ENCODE results near the gene KRTAP12-4. TPM values are rescaled to one million over a fixed set of nuclear protein-coding genes. Genes with fewer than 3 reads are reported as not detected.
"Not testable (repeated sequence)": the region's sequence is repeated elsewhere in the genome, so short reads cannot be mapped to it uniquely, and the experiment has no call there.

Gene KRTAP12-4
- total RNA-seq, 2 experiments from 2014 or later = not detected

DNA sequence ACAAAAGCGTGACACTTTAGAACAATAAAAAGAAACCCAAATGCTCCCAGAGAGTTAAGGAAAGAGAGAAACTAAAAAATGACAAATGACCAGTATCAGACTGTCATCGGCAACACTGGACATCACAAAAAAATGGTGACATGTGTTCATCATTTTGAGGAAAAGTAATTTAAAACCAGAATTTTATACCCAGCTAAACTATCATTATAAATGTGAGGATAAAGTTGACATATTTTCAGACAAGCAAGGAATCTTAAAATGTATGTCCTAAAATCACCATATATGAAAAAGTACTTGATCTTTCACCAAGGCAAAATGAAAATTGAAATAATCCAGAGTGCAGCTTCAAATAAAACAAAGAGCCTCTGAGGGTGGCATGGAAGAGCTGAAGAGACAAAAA is 9.6 kb downstream of the KRTAP12-4 start:
- Mint-ChIP-seq H3K36me3 (ENCODE audit: low read depth) (peaks cover 20% of the 10 kb centered on the region), H3K9me3 (peaks cover 42% of the 10 kb centered on the region), H3K4me1 (no peaks in the 10 kb centered on the region), H3K27me3 (peaks cover 10% of the 10 kb centered on the region), H3K4me3 (no peak overlapping the region), H3K27ac (no peak overlapping the region)
- ChIA-PET POLR2A (interaction anchor here (1.5 kb wide), 1 partner anchor 12 kb away, joined by 3 read pairs; the partner anchor contains the start of gene KRTAP12-3), CTCF (interaction anchor here (1.0 kb wide), 1 partner anchor 10 kb away, joined by 3 read pairs; the partner anchor contains the start of gene KRTAP12-4)
- no peak for DNase-seq

DNA sequence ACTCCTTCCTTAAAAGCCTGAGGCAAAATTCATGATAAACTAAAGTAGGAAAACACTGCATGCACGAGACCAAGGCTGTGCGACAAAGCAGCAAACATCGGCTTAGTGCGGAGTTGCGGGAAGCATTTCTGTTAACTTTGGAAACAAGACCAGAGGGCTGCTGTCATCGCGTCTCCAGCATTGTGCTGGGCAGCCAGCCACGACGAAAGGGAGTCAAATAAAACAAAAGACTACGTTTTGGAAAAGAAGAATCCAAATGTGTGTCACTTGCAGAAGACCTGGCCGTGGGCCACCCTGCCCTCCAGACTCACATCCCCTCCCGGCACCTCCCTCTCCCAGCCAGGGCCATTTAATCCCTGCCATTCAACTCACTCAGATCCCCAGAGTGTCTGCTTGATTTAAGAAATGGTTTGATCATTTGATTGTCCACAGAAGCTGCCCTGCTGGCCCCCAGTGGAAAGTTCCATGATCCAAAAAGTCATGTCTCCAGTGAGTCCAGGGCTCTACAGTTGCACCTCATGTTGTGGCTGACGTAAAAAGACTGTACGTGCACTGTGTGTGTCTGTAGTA is 10.6 kb downstream of the KRTAP12-4 start:
- peaks cover 10% of the 10 kb centered on the region for H3K27me3 Mint-ChIP-seq
- H3K27ac Mint-ChIP-seq = no peak overlapping the region
- no peak overlapping the region for H3K4me3 Mint-ChIP-seq

DNA sequence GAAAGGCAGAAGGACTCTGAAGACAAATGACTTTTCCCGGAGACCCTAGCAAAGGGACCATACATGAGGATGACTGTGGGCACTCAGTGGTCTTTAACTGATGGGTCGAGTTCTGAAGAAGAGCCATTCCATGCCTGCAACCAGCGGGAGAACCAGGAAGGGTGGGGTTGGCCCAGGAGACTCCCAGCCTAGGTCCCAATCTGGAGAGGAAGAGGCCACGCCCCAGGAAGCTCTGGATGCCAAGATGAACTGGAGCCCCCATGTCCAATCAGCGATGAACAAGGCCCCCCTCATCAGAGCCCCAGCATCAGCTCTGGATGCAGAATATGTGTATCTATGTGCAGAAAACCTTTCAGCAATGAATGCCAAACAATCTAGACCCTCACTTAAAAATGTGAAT is 13.7 kb downstream of the KRTAP12-4 start:
- no peak overlapping the region for H3K27ac Mint-ChIP-seq
- POLR2A ChIA-PET = no interaction called here
- H3K4me3 Mint-ChIP-seq = no peak overlapping the region
- CTCF ChIA-PET = no interaction called here
- peaks cover 39% of the 10 kb centered on the region for H3K9me3 Mint-ChIP-seq
- H3K4me1 Mint-ChIP-seq = no peaks in the 10 kb centered on the region
- DNase-seq = no peak
- H3K27me3 Mint-ChIP-seq = peaks cover 11% of the 10 kb centered on the region
- H3K36me3 Mint-ChIP-seq (ENCODE audit: low read depth) = peaks cover 20% of the 10 kb centered on the region

More for the DNA sequence above, 10.6 kb downstream of the KRTAP12-4 start:
- peaks cover 42% of the 10 kb centered on the region for H3K9me3 Mint-ChIP-seq
- CTCF ChIA-PET = no interaction called here
- POLR2A ChIA-PET = no interaction called here
- H3K36me3 Mint-ChIP-seq (ENCODE audit: low read depth) = peaks cover 20% of the 10 kb centered on the region
- no peaks in the 10 kb centered on the region for H3K4me1 Mint-ChIP-seq
- DNase-seq = no peak

DNA sequence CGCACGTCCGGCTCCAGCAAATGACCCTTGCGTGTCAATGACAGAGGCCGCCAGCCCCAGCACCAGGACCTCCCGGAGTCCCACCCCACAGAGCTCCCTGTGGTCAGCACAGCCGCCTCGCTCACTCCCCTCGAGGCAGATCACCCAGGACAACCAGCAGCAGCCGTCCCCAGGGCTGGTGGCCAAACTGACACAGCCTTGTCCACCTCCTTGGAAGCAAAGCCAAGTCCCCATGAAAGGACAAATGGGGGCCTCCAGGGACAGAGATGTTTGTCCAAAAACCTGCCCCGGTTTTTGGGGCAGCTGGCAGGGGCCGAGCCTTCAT is 15.2 kb downstream of the KRTAP12-4 start:
- Mint-ChIP-seq H3K4me3 (no peak overlapping the region), H3K9me3 (peaks cover 35% of the 10 kb centered on the region), H3K36me3 (ENCODE audit: low read depth) (peaks cover 12% of the 10 kb centered on the region), H3K27ac (peak overlapping the region; percentile 24), H3K4me1 (no peaks in the 10 kb centered on the region), H3K27me3 (peaks cover 14% of the 10 kb centered on the region)
- CTCF ChIA-PET = no interaction called here
- DNase-seq = no peak
- POLR2A ChIA-PET = no interaction called here

DNA sequence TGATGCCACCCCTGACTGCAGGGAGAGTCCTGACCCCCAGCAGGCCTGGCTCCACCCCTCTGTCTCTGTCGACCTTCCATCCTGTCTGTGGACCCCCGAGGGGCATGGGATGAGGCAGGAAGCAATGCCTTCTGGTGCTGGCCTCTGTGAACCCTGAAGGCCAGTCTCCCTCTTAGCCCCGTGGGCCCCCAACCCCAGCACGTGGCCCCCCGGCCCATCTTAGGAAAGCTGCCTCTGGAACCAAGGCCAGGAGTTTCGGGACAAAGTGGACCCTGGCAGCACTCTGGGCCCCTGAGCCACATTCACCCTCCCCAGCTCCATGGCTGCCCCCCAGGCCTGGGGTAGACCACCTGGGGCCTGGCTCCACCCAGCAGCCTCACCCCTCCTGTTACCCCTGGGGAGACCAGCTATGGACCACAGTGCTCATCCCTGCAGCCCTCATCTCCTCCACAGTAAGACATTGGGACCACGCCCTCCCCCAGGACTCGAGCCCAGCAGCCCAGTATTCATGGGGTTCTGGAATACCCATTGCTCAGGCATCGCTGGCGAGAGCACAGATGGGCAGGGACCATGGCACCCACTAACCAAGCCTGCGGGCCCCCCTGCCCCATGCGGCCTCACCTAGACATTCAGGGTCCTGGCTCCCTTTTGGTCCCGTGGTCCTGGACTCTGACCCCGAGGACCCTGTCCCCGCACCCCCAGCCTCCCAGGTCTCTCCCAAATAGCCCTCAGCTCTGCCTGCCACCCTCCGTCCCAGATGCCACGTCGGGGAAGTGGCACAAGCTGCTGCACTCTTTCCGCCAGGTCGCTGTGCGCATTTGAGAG is 15.7 kb downstream of the KRTAP12-4 start:
- peaks cover 32% of the 10 kb centered on the region for H3K9me3 Mint-ChIP-seq
- H3K36me3 Mint-ChIP-seq (ENCODE audit: low read depth); POLR2A ChIA-PET; H3K4me3 Mint-ChIP-seq; H3K4me1 Mint-ChIP-seq; DNase-seq; CTCF ChIA-PET: not testable (repeated sequence)
- H3K27ac Mint-ChIP-seq = peak overlapping the region; percentile 24
- peaks cover 14% of the 10 kb centered on the region for H3K27me3 Mint-ChIP-seq

DNA sequence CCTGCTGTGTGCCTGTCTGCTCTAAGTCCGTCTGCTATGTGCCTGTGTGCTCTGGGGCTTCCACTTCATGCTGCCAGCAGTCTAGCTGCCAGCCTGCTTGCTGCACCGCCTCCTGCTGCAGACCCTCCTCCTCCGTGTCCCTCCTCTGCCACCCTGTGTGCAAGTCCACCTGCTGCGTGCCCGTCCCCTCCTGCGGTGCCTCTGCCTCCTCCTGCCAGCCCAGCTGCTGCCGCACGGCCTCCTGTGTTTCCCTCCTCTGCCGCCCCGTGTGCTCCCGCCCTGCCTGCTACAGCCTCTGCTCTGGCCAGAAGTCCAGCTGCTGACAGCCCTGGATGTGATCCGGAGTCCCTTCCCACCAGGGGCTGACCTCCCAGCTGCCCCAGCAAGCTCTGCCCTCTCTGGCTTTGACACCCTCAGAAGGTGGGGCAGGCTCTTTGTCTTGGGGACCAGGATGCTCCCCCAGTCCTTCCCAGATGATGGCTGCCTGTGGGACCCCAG is 16.6 kb downstream of the KRTAP12-4 start:
- DNase-seq; H3K27ac Mint-ChIP-seq; H3K36me3 Mint-ChIP-seq (ENCODE audit: low read depth); POLR2A ChIA-PET; H3K4me1 Mint-ChIP-seq; H3K4me3 Mint-ChIP-seq; CTCF ChIA-PET: not testable (repeated sequence)
- peaks cover 25% of the 10 kb centered on the region for H3K9me3 Mint-ChIP-seq
- H3K27me3 Mint-ChIP-seq = peaks cover 15% of the 10 kb centered on the region

DNA sequence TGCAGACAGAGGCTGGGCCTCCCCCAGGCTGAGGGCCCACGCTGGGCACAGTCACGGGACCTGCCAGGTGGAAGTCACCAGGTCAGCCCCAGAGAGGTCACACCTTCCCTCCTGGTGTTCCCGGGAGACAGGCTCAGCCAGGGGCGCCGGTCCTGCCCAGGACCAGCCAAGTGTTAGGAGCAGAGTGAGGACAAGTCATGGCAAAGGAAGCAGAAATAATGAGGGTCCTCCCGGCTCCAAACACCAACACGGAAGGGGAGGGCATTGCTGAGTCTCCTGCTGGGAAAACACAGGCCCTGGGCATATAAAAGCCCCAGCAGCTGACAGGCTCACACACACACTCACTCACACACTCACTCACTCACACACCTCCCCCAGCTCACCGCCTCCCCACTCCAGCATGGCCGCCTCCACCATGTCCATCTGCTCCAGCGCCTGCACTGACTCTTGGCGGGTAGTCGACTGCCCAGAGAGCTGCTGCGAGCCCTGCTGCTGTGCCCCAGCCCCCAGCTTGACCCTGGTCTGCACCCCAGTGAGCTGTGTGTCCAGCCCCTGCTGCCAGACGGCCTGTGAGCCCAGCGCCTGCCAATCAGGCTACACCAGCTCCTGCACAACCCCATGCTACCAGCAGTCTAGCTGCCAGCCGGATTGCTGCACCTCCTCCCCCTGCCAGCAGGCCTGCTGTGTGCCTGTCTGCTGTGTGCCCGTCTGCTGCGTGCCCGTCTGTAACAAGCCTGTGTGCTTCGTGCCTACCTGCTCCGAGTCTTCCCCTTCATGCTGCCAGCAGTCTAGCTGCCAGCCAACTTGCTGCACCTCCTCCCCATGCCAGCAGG is 17.2 kb downstream of the KRTAP12-4 start, which contains the start of gene KRTAP10-10:
Gene KRTAP10-10, plus strand, starts transcription at position 339 of the 833 bp plus-strand sequence. Its CDS starts 62 bp downstream, at position 401.
- H3K36me3 Mint-ChIP-seq (ENCODE audit: low read depth) = peaks cover 5% of the 10 kb centered on the region
- CTCF ChIA-PET = no interaction called here
- peaks cover 24% of the 10 kb centered on the region for H3K9me3 Mint-ChIP-seq
- DNase-seq = no peak
- H3K4me3 Mint-ChIP-seq = no peak within 1 kb of the TSS
- peaks cover 17% of the 10 kb centered on the region for H3K27me3 Mint-ChIP-seq
- H3K4me1 Mint-ChIP-seq = no peaks in the 10 kb centered on the region
- POLR2A ChIA-PET = no interaction called here
- no peak within 1 kb of the TSS for H3K27ac Mint-ChIP-seq

DNA sequence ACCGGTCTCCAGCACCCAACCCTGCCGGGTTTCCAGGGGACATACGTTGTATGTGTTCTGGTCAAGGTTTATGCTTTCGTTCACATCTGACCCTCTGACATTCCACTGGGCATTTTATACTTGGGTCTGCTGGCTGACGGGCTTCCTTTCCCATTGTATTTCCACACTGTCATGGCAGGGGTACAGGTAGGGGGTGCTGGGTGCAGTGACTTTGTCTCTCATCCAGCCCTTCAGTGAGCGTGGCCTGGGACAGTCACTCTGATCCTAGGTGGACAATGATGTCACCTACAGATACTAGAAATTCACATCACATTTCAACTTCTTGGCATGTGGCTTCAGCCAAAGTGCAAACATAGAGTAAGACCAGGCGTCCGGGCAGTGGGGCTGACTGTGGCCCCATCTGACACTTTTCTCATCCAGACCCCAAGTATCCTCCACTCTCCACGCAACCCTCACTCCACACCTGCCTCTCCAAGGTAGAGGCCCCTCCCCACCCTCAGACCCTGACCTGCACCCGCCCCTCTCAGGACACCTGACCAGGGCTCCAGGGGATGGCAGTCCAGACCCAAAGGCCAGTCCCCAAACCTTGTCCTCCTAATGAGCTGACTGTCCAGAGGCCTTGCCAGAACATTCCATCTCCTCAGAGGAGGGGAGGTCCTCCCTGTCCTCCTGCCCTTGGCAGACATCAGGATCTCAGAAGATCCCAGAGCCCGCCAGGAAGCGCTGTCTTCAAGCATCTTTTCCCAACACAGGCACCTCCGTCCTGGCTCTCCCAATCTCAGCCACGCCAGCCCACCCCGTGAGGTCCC is 18.0 kb downstream of the KRTAP12-4 start:
- Mint-ChIP-seq H3K4me3 (no peak overlapping the region), H3K36me3 (ENCODE audit: low read depth) (peaks cover 11% of the 10 kb centered on the region), H3K27ac (no peak overlapping the region), H3K9me3 (peaks cover 29% of the 10 kb centered on the region), H3K4me1 (no peaks in the 10 kb centered on the region), H3K27me3 (peaks cover 22% of the 10 kb centered on the region)
- DNase-seq = no peak
- POLR2A ChIA-PET = no interaction called here
- CTCF ChIA-PET = no interaction called here

DNA sequence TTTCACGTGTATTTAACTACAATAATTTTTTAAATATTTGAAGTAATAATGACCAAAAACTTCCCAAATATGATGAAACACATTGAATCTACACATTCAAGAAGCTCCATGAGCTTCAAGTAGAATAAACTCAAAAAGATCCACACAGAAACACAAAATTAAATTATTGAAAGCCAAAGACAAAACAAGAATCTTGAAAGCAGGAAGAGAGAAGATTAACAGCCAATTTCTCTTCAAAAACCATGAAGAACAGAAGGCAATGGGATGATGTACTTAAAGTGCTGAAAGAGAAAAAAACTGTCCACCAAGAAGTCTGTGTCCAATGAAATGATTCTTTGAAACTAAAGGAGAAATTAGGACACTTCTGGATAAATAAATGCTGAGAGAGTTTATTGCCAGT is 22.4 kb downstream of the KRTAP12-4 start:
- DNase-seq = no peak
- H3K27ac Mint-ChIP-seq = no peak overlapping the region
- peaks cover 33% of the 10 kb centered on the region for H3K9me3 Mint-ChIP-seq
- H3K4me1 Mint-ChIP-seq = peaks cover 13% of the 10 kb centered on the region
- H3K27me3 Mint-ChIP-seq = peaks cover 22% of the 10 kb centered on the region
- CTCF ChIA-PET = no interaction called here
- H3K4me3 Mint-ChIP-seq = no peak overlapping the region
- POLR2A ChIA-PET = no interaction called here
- peaks cover 24% of the 10 kb centered on the region for H3K36me3 Mint-ChIP-seq (ENCODE audit: low read depth)

DNA sequence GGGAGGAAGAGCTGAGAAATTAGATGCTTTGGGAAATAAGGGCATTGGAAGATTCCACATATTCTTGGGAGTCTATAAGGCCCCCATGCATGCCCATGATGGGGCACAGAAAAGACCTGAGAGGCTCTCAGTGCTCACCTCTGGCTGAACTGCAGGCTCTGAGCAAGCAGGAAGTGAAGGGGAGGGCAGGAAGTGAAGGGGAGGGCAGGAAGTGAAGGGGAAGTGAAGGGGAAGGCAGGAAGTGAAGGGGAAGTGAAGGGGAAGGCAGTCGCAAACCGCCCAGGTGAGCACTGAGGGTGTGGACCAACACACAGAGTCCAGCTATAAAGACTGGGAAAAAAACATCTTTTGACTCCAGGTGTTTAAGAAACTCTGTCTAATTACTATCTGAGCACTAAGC is 24.0 kb downstream of the KRTAP12-4 start:
- Mint-ChIP-seq H3K36me3 (ENCODE audit: low read depth) (peaks cover 24% of the 10 kb centered on the region), H3K9me3 (peaks cover 33% of the 10 kb centered on the region), H3K27ac (peak overlapping the region; percentile 2), H3K4me1 (peaks cover 14% of the 10 kb centered on the region), H3K27me3 (peaks cover 22% of the 10 kb centered on the region), H3K4me3 (no peak overlapping the region)
- CTCF ChIA-PET = no interaction called here
- DNase-seq = no peak
- POLR2A ChIA-PET = no interaction called here

DNA sequence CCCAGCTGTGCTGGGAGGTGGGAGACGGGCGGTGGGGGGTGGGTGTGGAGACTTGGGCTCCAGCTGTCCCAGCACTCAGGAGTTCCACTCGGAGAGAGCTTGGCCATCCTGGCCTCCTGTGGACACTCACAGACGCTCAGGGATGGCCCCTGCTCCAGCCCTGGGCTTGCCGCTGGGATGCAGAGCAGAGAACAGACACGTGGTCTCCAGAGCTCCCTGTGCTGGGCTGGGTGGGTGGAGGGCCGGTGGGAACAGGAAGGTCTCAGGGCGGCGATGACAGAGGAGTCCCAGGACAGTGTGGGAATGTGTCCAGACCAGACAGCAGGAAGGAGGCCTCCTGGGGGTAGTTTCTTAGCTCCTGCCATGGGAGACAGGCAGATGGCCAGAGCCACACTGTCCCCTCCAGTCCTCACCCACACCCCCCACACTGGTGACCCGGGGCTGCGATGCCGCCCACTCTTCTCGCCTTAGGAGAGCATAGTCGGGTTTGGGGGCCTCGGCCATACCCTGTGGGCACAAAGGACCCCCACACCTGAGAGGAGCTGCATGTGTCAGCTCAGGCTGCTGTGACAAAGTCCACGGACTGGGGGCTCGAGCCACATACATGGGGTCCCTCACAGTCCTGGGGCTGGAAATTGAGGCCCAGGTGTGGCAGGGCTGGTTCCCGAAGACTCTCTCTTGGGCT is 25.6 kb downstream of the KRTAP12-4 start:
- ChIA-PET CTCF (no interaction called here), POLR2A (interaction anchor here (0.5 to 0.8 kb wide), 2 partner anchors 10 to 14 kb away, joined by 3 read pairs; no protein-coding TSS in a partner anchor)
- Mint-ChIP-seq H3K36me3 (ENCODE audit: low read depth) (peaks cover 36% of the 10 kb centered on the region), H3K4me1 (peaks cover 14% of the 10 kb centered on the region), H3K27ac (no peak overlapping the region), H3K9me3 (peaks cover 40% of the 10 kb centered on the region), H3K27me3 (peaks cover 28% of the 10 kb centered on the region), H3K4me3 (no peak overlapping the region)
- DNase-seq = no peak

DNA sequence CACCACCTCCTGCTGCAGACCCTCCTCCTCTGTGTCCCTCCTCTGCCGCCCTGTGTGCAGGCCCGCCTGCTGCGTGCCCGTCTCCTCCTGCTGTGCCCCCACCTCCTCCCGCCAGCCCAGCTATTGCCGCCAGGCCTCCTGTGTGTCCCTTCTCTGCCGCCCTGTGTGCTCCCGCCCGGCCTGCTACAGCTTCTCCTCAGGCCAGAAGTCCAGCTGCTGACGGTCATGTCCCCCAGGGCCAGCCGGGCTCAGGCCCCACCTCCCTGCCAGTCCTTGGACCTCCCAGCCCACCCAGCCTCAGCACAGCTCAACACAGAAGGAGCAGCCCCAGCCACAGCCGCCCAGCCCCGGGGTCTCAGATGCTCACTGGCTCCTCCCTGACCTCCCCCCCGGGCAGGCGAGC is 26.6 kb downstream of the KRTAP12-4 start:
- peaks cover 14% of the 10 kb centered on the region for H3K4me1 Mint-ChIP-seq
- POLR2A ChIA-PET, DNase-seq, H3K27ac Mint-ChIP-seq, H3K4me3 Mint-ChIP-seq, CTCF ChIA-PET: not testable (repeated sequence)
- peaks cover 47% of the 10 kb centered on the region for H3K9me3 Mint-ChIP-seq
- peaks cover 26% of the 10 kb centered on the region for H3K27me3 Mint-ChIP-seq
- peaks cover 43% of the 10 kb centered on the region for H3K36me3 Mint-ChIP-seq (ENCODE audit: low read depth)

Data from activated CD4-positive, alpha-beta memory T cell treated with anti-CD3 and anti-CD28 coated beads, Interleukin-2, amount 10 ng/mL, durations not matched to agents 7 days and 5 days (primary cell).